Liver (tissue), 9 donors: ENCODE data around the gene MGAT3. TPM values are rescaled to one million over a fixed set of nuclear protein-coding genes. Genes with fewer than 3 reads are reported as not detected.
"Not testable (repeated sequence)": the region's sequence is repeated elsewhere in the genome, so short reads cannot be mapped to it uniquely, and the experiment has no call there.

ENCODE experiments used
- DNase-seq: peaks from one replicate; pipeline ENCODE4 v3.0.0-alpha.2; 2017; ENCODE audit warnings: low spot score
- H3K27ac ChIP-seq, 2 donors: one replicate each; pipeline ENCODE4 v1.7.0; 2013; ENCODE audit warnings: inconsistent platforms in 2 of 2, low read length in 2 of 2, control low read depth in 1 of 2, low read depth in 1 of 2, mild to moderate bottlenecking in 1 of 2
- H3K27me3 ChIP-seq, 4 donors: one replicate each; pipeline versions ENCODE4 v1.6.1 to v1.7.0; 2013; ENCODE audit warnings: low read length in 3 of 4, inconsistent platforms in 1 of 4, mild to moderate bottlenecking in 1 of 4, moderate library complexity in 1 of 4; ENCODE audit not compliant: control insufficient read depth in 4 of 4, insufficient read depth in 4 of 4
- H3K36me3 ChIP-seq, 4 donors: one replicate each; pipeline versions ENCODE4 v1.6.1 to v1.7.0; 2013; ENCODE audit warnings: low read length in 3 of 4, mild to moderate bottlenecking in 3 of 4, low read depth in 1 of 4, moderate library complexity in 1 of 4; ENCODE audit not compliant: control insufficient read depth in 4 of 4, insufficient read depth in 3 of 4
- H3K4me1 ChIP-seq, 4 donors: one replicate each; pipeline versions ENCODE4 v1.6.1 to v1.7.0; 2013; ENCODE audit warnings: low read length in 3 of 4, mild to moderate bottlenecking in 3 of 4, moderate library complexity in 1 of 4; ENCODE audit not compliant: control insufficient read depth in 4 of 4, insufficient read depth in 4 of 4
- H3K4me3 ChIP-seq, 3 donors: one replicate each; pipeline versions ENCODE4 v1.6.1 to v1.7.0; 2013; ENCODE audit warnings: low read length in 3 of 3, control low read depth in 1 of 3, low read depth in 1 of 3, mild to moderate bottlenecking in 1 of 3
- H3K9ac ChIP-seq, 2 donors: one replicate each; pipeline ENCODE4 v1.7.0; 2013; ENCODE audit warnings: low read length in 2 of 2, mild to moderate bottlenecking in 2 of 2, moderate library complexity in 2 of 2, control low read depth in 1 of 2, low read depth in 1 of 2
- H3K9me3 ChIP-seq, 4 donors: one replicate each; pipeline versions ENCODE4 v1.6.1 to v1.7.0; 2013; ENCODE audit warnings: low read length in 3 of 4; ENCODE audit not compliant: control insufficient read depth in 4 of 4
- FOXA1 ChIP-seq: IDR thresholded peaks from 2 replicates; pipeline ENCODE4 v1.6.1; 2016; ENCODE audit warnings: antibody characterized with exemption
- GABPA ChIP-seq, 2 donors: IDR thresholded peaks in 1 of 2; conservative IDR thresholded peaks in 1 of 2; 2 replicates each; pipeline ENCODE4 v1.6.1; 2016; ENCODE audit warnings: antibody characterized with exemption in 2 of 2, mild to moderate bottlenecking in 1 of 2, moderate library complexity in 1 of 2
- HNF4A ChIP-seq, 2 donors: conservative IDR thresholded peaks; 2 replicates each; pipeline ENCODE4 v1.6.1; 2016; ENCODE audit warnings: antibody characterized with exemption in 2 of 2, mild to moderate bottlenecking in 2 of 2
- HNF4G ChIP-seq: IDR thresholded peaks from 2 replicates; pipeline ENCODE4 v1.6.1; 2016; ENCODE audit warnings: antibody characterized with exemption
- RAD21 ChIP-seq, 2 donors: IDR thresholded peaks; 2 replicates each; pipeline ENCODE4 v1.6.1; 2016; ENCODE audit warnings: antibody characterized with exemption in 2 of 2, mild to moderate bottlenecking in 2 of 2
- REST ChIP-seq: IDR thresholded peaks from 2 replicates; pipeline ENCODE4 v1.6.1; 2016; ENCODE audit warnings: antibody characterized with exemption, mild to moderate bottlenecking
- RXRA ChIP-seq, 2 donors: IDR thresholded peaks; 2 replicates each; pipeline ENCODE4 v1.6.1; 2017 to 2018; ENCODE audit warnings: antibody characterized with exemption in 2 of 2, mild to moderate bottlenecking in 1 of 2
- YY1 ChIP-seq: IDR thresholded peaks from 2 replicates; pipeline ENCODE4 v1.6.1; 2016; ENCODE audit warnings: antibody characterized with exemption, mild to moderate bottlenecking
- WGBS: extraction: QIAGEN DNeasy Blood & Tissue Kit; methylation state at CpG from one replicate; pipeline ENCODE4 v1.1.7; 2013; 5-methylcytosine and 5-hydroxymethylcytosine counted together
- polyA plus RNA-seq, 2 donors: library from polyadenylated mRNA; stranded (reverse) in 1 of 2; unstranded in 1 of 2; fragments of 200-250 nt in 1 of 2; fragments of >200 nt in 1 of 2; fragmentation: Nextera tagmentation in 1 of 2; extraction: Ambion mirVana in 1 of 2; gene quantifications; one replicate each; pipeline versions ENCODE4 v1.2.1 to v1.2.3, GENCODE V29; 2013 to 2015
- total RNA-seq, 2 donors: library from RNA; depleted of rRNA; stranded (reverse); fragments of >200 nt; gene quantifications; one replicate each; pipeline ENCODE4 v1.2.3, GENCODE V29; 2014
- TF ChIP-seq, protein P1 (sequence below): IDR thresholded peaks from 2 replicates; pipeline ENCODE4 v1.6.1; 2016; ENCODE audit warnings: antibody characterized with exemption
- donor health status: healthy.
- donor health status: healthy.
- donor health status: healthy.
- donor health status: healthy.
- donor health status: healthy.

Gene MGAT3
- total and polyA plus RNA-seq, 4 donors, result 0.03 to 7.6 (median 0.10) TPM

DNA sequence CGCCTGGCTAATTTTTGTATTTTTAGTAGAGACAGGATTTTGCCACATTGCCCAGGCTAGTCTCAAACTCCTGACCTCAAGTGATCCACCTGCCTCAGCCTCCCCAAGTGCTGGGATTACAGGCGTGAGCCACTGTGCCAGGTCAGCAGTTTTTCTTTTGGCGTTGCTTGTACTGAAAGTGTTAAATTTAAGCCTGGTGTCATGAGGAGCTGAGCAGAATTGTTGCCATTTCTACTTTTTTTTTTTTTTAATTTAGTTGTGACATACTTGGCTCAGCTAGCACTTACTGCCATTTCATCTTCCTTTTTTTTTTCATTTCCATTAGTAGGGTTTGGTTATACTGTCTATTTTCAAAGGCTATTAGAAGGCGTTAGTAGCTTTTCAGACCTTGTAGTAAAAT, 46.5 kb upstream of the MGAT3 start:
- Histone ChIP-seq H3K9me3 (no peaks in the 10 kb centered on the region), H3K36me3 (peaks cover 0 to 4% (median 1%) of the 10 kb centered on the region in 4 donors), H3K27me3 (no peaks in the 10 kb centered on the region), H3K4me1 (peaks cover 5 to 19% (median 12%) of the 10 kb centered on the region in 4 donors), H3K9ac (no peak overlapping the region), H3K4me3 (no peak overlapping the region), H3K27ac (no peak overlapping the region)
- no peak for TF ChIP-seq RXRA (IDR thresholded peaks at IDR 0.05)
- 92% methylated on average over 4 of the region's 4 CpGs for WGBS
- no peak for DNase-seq

GRCh38 chr22:39411828-39412365, 44.9 kb upstream of the MGAT3 start:
- H3K36me3 ChIP-seq, H3K27me3 ChIP-seq, H3K9ac ChIP-seq, H3K9me3 ChIP-seq, DNase-seq, H3K4me3 ChIP-seq, H3K27ac ChIP-seq: not testable (repeated sequence)
- WGBS, result 90% methylated on average over 11 of the region's 11 CpGs
- peaks cover 5 to 20% (median 12%) of the 10 kb centered on the region in 4 donors for H3K4me1 ChIP-seq

GRCh38 chr22:39413204-39413603, 43.6 kb upstream of the MGAT3 start:
- H3K9ac ChIP-seq, H3K9me3 ChIP-seq, DNase-seq, H3K4me3 ChIP-seq, H3K27ac ChIP-seq, H3K27me3 ChIP-seq: not testable (repeated sequence)
- peaks cover 5 to 17% (median 12%) of the 10 kb centered on the region in 4 donors for H3K4me1 ChIP-seq
- 95% methylated on average over 7 of the region's 7 CpGs for WGBS
- H3K36me3 ChIP-seq, result peaks cover 0 to 20% (median 8%) of the 10 kb centered on the region in 4 donors

DNA sequence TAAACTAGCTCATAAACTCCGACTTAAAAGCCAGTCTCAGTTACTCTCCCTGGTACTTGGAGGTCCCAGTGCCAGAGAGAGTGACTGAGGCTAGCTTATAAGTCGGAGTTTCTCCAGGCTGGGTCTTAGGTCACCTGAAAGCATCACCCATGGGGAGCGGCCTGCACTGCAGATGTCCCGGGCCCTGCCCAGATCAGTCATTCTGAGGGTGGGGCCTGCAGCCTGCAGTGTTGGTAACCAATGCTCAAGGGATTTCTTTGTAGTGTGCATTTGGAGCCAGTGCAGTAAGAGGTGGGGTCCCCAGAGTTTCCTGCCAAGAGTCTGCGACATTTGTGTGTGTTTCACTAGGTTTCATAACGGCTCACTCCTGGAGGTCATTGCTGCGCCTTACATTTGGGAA, 42.4 kb upstream of the MGAT3 start:
- Histone ChIP-seq H3K4me3 (no peak overlapping the region), H3K27ac (no peak overlapping the region), H3K36me3 (peaks cover 0 to 31% (median 17%) of the 10 kb centered on the region in 4 donors), H3K27me3 (no peaks in the 10 kb centered on the region), H3K4me1 (peaks cover 5 to 17% (median 12%) of the 10 kb centered on the region in 4 donors), H3K9ac (no peak overlapping the region), H3K9me3 (no peaks in the 10 kb centered on the region)
- WGBS, result 86% methylated on average over 7 of the region's 7 CpGs
- TF ChIP-seq YY1 (no peak), REST (no peak)
- DNase-seq, result no peak

DNA sequence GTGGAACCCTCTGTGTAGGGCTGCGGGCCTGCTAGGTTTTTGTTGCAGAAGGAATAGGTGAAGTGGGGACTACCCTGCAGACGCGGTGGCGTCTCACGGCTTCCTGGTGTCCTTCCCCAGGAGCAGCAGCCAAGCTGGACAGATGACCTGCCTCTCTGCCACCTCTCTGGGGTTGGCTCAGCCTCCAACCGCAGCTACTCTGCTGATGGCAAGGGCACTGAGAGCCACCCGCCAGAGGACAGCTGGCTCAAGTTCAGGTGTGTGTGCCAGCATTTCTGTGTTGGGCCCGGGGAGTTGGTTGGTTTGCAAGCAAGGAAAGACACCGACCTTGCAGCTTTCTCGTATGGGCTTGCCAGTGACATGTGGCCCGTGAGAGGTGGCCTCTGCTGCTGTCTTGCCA, 41.9 kb upstream of the MGAT3 start:
- H3K4me3 ChIP-seq, result no peak overlapping the region
- peaks cover 5 to 17% (median 12%) of the 10 kb centered on the region in 4 donors for H3K4me1 ChIP-seq
- H3K9me3 ChIP-seq, result no peaks in the 10 kb centered on the region
- 37% methylated on average over 11 of the region's 11 CpGs for whole genome bisulfite sequencing
- H3K27ac ChIP-seq, result no peak overlapping the region
- no peak for TF ChIP-seq HNF4A (conservative IDR thresholded peaks at IDR 0.05)
- TF ChIP-seq FOXA1, result no peak
- TF ChIP-seq HNF4G, result no peak
- peak in 1 of 2 donors; percentile 24 for TF ChIP-seq RAD21 (IDR thresholded peaks at IDR 0.05)
- no peak for TF ChIP-seq GABPA (IDR thresholded peaks at IDR 0.05 in 1 of 2, conservative IDR thresholded peaks at IDR 0.05 in 1 of 2)
- TF ChIP-seq, protein P1, sequence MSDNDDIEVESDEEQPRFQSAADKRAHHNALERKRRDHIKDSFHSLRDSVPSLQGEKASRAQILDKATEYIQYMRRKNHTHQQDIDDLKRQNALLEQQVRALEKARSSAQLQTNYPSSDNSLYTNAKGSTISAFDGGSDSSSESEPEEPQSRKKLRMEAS, result no peak
- no peak overlapping the region for H3K9ac ChIP-seq
- no peaks in the 10 kb centered on the region for H3K27me3 ChIP-seq
- DNase-seq, result no peak
- H3K36me3 ChIP-seq, result peaks cover 0 to 37% (median 19%) of the 10 kb centered on the region in 4 donors
